SU-DHL-6 (cell line): ENCODE data around the gene KIAA1614.

Experiments used
- CTCF ChIP-seq: fragments of 200-600 bp; sonication (generic); IDR thresholded peaks from one replicate; pipeline ENCODE4 v1.5.1; 2017; ENCODE audit warnings: antibody characterized with exemption, mild to moderate bottlenecking, low read length, moderate library complexity; ENCODE audit not compliant: insufficient read depth, poor library complexity, severe bottlenecking
- EZH2phosphoT487 ChIP-seq: fragments of 200-600 bp; sonication (generic), shearing (Covaris generic); conservative IDR thresholded peaks from 2 replicates; pipeline ENCODE4 v1.6.1; 2018; ENCODE audit warnings: mild to moderate bottlenecking, antibody characterized with exemption, low read length, moderate library complexity, mixed read lengths

DNA sequence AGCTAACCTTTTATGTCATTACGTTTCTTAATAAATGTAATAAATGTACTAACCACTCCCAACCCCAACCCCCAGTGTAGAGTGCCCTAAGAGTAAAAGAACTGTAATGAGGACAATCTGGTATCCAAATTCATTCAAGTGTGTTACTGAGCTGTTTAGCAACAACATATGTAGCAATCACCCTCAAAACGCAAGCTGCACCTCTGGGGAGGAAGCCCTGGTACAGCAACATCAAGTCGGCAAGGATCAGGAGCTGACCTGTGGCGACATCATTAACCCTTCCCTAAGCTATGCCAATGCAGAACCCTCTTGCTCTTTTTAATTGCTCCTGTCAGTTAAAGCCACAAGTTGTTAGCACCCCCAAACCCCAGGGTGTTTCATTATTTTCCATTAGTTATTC, 62.9 kb downstream of the KIAA1614 start:
- no peak for TF ChIP-seq CTCF
- TF ChIP-seq EZH2phosphoT487, result no peak
